Measurements from ENCODE around the gene CNNM2. TPM values are rescaled to one million over a fixed set of nuclear protein-coding genes. Genes with fewer than 3 reads are reported as not detected.

Gene CNNM2
- 3.9 and 5.8 TPM in 2 replicates for total RNA-seq

DNA sequence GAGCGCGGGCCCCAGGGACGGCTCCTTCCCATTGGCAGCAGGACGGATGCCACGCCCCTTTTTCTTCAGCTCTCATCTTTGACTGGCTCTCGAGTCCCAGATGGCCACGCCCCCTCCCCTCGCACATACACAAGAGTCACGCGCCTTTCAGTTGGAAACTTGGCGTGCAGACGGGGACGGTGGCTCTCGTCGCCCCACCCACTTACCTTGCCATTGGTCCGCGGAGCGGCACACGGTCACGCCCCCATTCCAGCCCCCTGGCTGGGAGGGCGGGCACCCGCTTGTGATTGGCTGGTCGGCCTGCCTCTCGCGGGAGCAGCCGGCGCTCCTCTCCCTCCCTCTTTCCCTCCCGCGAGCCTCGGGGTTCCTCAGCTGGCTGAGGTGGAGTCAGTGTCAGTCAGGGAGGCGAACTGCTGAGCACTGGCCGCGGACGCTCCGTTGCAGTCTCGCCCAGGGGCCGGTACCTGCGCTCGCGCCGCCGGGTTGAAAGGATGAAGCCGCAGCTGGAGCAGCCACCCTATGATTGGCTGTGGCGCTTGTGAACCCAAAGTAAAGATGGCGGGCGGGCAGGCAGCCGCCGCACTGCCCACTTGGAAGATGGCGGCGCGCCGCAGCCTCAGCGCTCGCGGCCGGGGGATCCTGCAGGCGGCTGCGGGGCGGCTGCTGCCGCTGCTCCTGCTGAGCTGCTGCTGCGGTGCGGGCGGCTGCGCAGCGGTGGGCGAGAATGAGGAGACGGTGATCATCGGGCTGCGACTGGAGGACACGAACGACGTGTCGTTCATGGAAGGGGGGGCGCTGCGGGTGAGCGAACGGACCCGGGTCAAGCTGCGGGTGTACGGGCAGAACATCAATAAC lies at the start of gene CNNM2:
CNNM2 (plus strand) TSS at position 333 of the 855 bp plus-strand sequence; CDS start at position 520, 187 bp downstream.

GRCh38 chr10:102869258-102870198 lies 48.6 kb upstream of the CNNM2 start, which contains the start of gene AS3MT:
TSS of gene AS3MT (plus strand) at chr10:102869470. CDS start at chr10:102869593, 123 bp downstream.

Other genes starting within 250 kb of the CNNM2 start
- gene ARL3, start 203.9 kb upstream of the CNNM2 start, total RNA-seq, result 3.8 and 4.6 TPM in 2 replicates
- 1.9 and 3.4 TPM in 2 replicates for gene SFXN2, start 203.7 kb upstream of the CNNM2 start, total RNA-seq
- 34.0 and 43.9 TPM in 2 replicates for gene WBP1L, start 174.3 kb upstream of the CNNM2 start, total RNA-seq
- not detected in 2 replicates for gene CYP17A1, start 80.9 kb upstream of the CNNM2 start, total RNA-seq
- 7.7 and 11.8 TPM in 2 replicates for gene BORCS7, start 64.0 kb upstream of the CNNM2 start, total RNA-seq
- gene AS3MT, start 48.8 kb upstream of the CNNM2 start, total RNA-seq, result 3.4 and 4.9 TPM in 2 replicates